ENCODE results near the gene LMBR1.

DNA sequence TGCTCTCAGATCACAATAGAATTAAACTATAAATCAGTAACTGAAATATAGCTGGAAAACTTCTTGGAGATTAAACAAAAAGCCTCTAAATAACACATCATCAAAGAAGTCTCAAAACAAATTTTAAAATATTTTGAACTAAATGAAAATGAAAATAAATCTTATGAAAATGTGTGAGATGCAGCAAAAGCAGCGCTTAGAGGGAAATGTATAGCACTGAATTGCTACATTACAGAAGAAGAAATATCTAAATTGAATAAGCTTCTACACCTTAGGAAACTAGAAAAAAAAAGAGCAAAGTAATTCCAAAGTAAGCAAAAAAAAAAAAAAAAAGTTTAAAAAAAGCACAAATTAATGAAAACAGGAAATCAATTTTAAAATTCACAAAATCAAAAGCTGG, 35.2 kb downstream of the LMBR1 start:
- TF ChIP-seq, protein P1, sequence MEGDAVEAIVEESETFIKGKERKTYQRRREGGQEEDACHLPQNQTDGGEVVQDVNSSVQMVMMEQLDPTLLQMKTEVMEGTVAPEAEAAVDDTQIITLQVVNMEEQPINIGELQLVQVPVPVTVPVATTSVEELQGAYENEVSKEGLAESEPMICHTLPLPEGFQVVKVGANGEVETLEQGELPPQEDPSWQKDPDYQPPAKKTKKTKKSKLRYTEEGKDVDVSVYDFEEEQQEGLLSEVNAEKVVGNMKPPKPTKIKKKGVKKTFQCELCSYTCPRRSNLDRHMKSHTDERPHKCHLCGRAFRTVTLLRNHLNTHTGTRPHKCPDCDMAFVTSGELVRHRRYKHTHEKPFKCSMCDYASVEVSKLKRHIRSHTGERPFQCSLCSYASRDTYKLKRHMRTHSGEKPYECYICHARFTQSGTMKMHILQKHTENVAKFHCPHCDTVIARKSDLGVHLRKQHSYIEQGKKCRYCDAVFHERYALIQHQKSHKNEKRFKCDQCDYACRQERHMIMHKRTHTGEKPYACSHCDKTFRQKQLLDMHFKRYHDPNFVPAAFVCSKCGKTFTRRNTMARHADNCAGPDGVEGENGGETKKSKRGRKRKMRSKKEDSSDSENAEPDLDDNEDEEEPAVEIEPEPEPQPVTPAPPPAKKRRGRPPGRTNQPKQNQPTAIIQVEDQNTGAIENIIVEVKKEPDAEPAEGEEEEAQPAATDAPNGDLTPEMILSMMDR (IDR thresholded peaks at IDR 0.05; ENCODE audit: poor library complexity): no peak
- TF ChIP-seq EZH2 (IDR thresholded peaks at IDR 0.05; ENCODE audit: borderline replicate concordance): no peak
